SU-DHL-6 (cell line): ENCODE measurements around the gene ACAP2.

Source experiments
- CTCF ChIP-seq: fragments of 200-600 bp; sonication (generic); IDR thresholded peaks from one replicate; pipeline ENCODE4 v1.5.1; 2017; ENCODE audit warnings: antibody characterized with exemption, mild to moderate bottlenecking, low read length, moderate library complexity; ENCODE audit not compliant: insufficient read depth, poor library complexity, severe bottlenecking
- EZH2phosphoT487 ChIP-seq: fragments of 200-600 bp; sonication (generic), shearing (Covaris generic); conservative IDR thresholded peaks from 2 replicates; pipeline ENCODE4 v1.6.1; 2018; ENCODE audit warnings: mild to moderate bottlenecking, antibody characterized with exemption, low read length, moderate library complexity, mixed read lengths

GRCh38 chr3:195407531-195408409 lies 35.0 kb downstream of the ACAP2 start:
- TF ChIP-seq CTCF, result no peak
- no peak for TF ChIP-seq EZH2phosphoT487
